ENCODE data around the gene TBX5. TPM values are rescaled to one million over a fixed set of nuclear protein-coding genes. Genes with fewer than 3 reads are reported as not detected.

The TBX5 gene
- total and polyA plus RNA-seq, 9 of the 15 experiments (the other 6 are each of a cell fraction or from before 2014, with no cell fraction given) = not detected

DNA sequence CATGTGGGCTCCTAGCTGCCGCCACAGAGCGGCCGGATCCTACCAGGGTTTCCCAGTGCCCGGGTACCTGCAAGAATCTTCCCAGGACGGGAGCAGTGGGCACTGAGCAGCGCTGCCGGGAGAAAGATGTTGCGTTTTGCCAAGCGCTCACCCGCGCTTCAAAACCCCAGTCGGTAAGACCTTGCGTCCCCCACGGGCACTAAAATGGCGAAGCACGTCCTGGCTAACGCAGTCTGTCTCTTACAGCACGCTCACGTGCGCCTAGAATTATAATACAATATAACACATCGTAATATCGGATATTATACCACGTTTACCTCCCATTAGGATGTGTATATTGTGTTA is 35.1 kb upstream of the TBX5 start:
- Histone ChIP-seq H3K9ac (ENCODE audit: insufficient read depth in 1 of 2, low read depth in 2 of 2, low read length in 2 of 2) (no peak overlapping the region), H4K20me1 (replicated peaks; ENCODE audit: control insufficient read depth, insufficient read depth, low read length) (no peaks in the 10 kb centered on the region; the same call in 1 of the 2 replicates), H3K4me3 (no peak overlapping the region), H2AFZ (ENCODE audit: low read depth, low read length) (no peak overlapping the region), H3K27me3 (ENCODE audit: control insufficient read depth in 2 of 2, insufficient read depth in 2 of 2, low read length in 2 of 2) (peaks cover 21 to 53% of the 10 kb centered on the region in 2 experiments; a peak in 4 of 5 replicates), H3K9me1 (ENCODE audit: control insufficient read depth, insufficient read depth, low read length) (no peaks in the 10 kb centered on the region), H3K27ac (ENCODE audit: extremely low read depth, low read depth, low read length) (no peak overlapping the region), H3K79me2 (ENCODE audit: control insufficient read depth, insufficient read depth, low read length) (no peaks in the 10 kb centered on the region), H3K9me3 (replicated peaks; ENCODE audit: control insufficient read depth, insufficient read depth, low read depth, low read length) (no peaks in the 10 kb centered on the region), H3K4me1 (replicated peaks in 1 of 2; ENCODE audit: control insufficient read depth in 2 of 2, insufficient read depth in 2 of 2, low read length in 2 of 2) (peaks cover 0 to 5% of the 10 kb centered on the region in 2 experiments; a peak in 1 of 5 replicates), H3K4me2 (ENCODE audit: insufficient read depth, low read length) (no peak overlapping the region), H3K36me3 (ENCODE audit: control insufficient read depth, insufficient read depth, low read length) (no peaks in the 10 kb centered on the region)
- DNase-seq (ENCODE audit: extremely low read depth in 1 of 4, low spot score in 3 of 4) (no peak), FAIRE-seq (no peak), ATAC-seq (no peak)
- no TSS peak for BruUV-seq (replicated peaks)
- in situ Hi-C loops (cut with MboI) (no loop called here), intact Hi-C loops (cut with micrococcal nuclease) (no loop called here)
- CTCF ChIA-PET (ENCODE audit: low intra/inter-chr PET ratio) = no interaction called here
- no peak for TF ChIP-seq SIRT6 (IDR thresholded peaks at IDR 0.05; ENCODE audit: low read depth, low read length)
- TF ChIP-seq, protein P1, sequence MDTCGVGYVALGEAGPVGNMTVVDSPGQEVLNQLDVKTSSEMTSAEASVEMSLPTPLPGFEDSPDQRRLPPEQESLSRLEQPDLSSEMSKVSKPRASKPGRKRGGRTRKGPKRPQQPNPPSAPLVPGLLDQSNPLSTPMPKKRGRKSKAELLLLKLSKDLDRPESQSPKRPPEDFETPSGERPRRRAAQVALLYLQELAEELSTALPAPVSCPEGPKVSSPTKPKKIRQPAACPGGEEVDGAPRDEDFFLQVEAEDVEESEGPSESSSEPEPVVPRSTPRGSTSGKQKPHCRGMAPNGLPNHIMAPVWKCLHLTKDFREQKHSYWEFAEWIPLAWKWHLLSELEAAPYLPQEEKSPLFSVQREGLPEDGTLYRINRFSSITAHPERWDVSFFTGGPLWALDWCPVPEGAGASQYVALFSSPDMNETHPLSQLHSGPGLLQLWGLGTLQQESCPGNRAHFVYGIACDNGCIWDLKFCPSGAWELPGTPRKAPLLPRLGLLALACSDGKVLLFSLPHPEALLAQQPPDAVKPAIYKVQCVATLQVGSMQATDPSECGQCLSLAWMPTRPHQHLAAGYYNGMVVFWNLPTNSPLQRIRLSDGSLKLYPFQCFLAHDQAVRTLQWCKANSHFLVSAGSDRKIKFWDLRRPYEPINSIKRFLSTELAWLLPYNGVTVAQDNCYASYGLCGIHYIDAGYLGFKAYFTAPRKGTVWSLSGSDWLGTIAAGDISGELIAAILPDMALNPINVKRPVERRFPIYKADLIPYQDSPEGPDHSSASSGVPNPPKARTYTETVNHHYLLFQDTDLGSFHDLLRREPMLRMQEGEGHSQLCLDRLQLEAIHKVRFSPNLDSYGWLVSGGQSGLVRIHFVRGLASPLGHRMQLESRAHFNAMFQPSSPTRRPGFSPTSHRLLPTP (IDR thresholded peaks at IDR 0.05; ENCODE audit: borderline replicate concordance, extremely low read depth, insufficient read length) = no peak
- TF ChIP-seq HCFC1 (IDR thresholded peaks at IDR 0.05; ENCODE audit: low read depth, low read length) = no peak
- no peak for TF ChIP-seq ZKSCAN3 (CRISPR knock-in tag; IDR thresholded peaks at IDR 0.05)
- TF ChIP-seq POLR2AphosphoS2 (IDR thresholded peaks at IDR 0.05; ENCODE audit: low read length) = no peak
- TF ChIP-seq HES1 (IDR thresholded peaks at IDR 0.05; ENCODE audit: low read depth) = no peak
- TF ChIP-seq FOXK2 (conservative IDR thresholded peaks at IDR 0.05 in 1 of 2, IDR thresholded peaks at IDR 0.05 in 1 of 2; ENCODE audit: low read depth in 2 of 2) = no peak
- 2% methylated on average over 21 of the region's 23 CpGs for WGBS (ENCODE audit: insufficient coverage, low coverage, missing lambda C conversion rate)
- POLR2A ChIA-PET = no interaction called here
